ENCODE data around the gene DUSP5.

GRCh38 chr10:110456046-110456445 is 41.7 kb upstream of the DUSP5 start:
- TF ChIP-seq EP300 (IDR thresholded peaks at IDR 0.05) (no peak), CTCF (IDR thresholded peaks at IDR 0.05) (no peak)

Data from tibial nerve (tissue), 4 donors.